GM21529 (cell line): Measurements from ENCODE around the gene MLXIPL.
"Not testable (repeated sequence)": the region's sequence is repeated elsewhere in the genome, so short reads cannot be mapped to it uniquely, and the experiment has no call there.

Experiments
- ATAC-seq: cut with Tn5 transposase; IDR thresholded peaks from one replicate; pipeline ENCODE4 v1.9.1; 2021; ENCODE audit not compliant: unreplicated experiment

Gene MLXIPL

DNA sequence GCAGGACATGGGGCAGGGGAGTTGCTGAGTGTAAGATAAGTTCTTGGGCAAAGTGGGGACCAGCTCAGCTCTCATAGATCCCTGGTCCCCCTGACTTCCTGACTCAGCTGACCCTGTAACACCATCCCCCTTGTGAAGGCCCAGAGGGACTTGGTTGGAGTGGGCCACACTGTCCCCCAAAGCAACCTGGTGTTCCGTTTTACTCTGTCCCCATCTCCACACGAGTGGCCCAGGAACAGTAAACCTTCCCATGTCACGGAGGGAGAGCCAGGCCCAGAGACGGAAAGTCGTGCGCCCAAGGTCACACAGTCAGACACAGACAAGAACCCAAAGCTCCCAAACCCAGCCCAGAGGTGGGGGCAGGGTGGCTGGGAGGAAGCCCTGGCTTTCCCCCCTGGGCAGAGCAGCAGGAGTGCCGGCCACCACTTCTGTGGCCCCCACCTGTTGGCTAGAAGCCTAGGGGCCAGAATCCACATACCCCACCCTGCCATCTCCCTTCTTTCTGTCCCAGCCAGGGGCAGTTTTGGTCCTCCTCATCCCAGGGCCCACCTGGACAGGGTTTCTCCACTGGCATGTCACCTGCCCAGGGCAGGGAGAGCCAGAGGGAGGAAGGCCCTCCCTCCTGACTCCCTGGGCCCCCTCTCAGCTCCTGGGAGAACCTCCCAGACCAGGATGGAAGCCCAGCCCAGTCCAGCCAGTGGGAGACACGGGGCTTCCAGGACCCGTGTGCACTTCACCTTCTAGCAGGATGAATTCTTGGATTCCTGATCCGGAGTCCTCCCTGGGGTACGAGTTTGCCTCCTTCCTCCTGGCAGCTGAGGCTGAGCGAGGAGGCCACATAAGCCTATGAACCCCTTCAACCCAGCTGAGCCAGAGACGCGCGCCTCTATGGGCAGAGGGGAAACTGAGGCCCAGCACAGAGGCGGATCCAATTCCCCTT is 22.7 kb upstream of the MLXIPL start:
- ATAC-seq, result no peak

GRCh38 chr7:73645643-73646174 is 21.4 kb upstream of the MLXIPL start:
- ATAC-seq, result no peak

DNA sequence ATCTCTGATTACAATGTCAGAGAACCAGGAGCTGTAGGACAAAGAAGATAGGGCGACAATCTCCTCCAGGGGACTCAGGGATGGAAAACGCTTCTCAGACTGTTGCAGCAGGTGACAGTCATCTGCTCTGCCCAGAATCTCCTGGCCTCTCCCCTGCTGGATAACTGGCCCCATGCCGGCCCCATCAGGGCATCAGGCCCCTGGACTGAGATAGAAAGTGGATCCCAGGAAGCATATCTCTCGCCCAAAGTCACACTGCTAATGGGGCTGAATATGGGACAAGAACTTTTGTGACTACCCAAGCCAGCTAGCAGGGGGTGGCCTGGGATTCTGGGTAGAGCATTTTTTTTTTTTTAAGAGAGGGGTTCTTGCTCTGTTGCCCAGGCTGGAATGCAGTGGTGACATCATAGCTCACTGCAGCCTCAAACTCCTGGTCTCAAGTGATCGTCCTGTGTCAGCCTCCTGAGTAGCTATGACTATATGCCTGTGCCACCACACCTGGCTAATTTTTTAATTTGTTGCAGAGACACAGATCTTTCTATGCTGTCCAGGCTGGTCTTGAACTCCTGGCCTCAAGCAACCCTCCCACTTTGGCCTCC is 20.5 kb upstream of the MLXIPL start:
- no peak for ATAC-seq

DNA sequence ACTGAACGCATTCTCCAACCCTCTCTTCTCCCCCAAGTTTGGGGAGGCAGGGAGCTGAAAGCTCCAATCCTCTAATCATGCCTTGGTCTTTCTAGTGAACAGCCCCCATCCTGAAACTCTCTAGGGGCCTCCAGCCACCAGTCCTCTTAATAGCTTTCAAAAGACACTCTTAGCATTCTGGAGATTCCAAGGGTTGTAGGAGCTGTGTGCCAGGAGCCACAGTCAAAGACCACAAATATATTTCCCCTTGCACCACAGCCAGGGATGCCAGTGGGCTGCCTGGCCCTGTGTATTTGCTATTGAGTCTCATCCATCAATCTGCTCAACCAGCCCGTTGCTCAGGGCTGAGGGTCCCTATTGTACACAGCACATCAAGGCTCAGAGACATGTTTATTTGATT is 18.5 kb upstream of the MLXIPL start:
- ATAC-seq, result no peak

- ATAC-seq, result no peak
These were observed 14.6 kb upstream of the MLXIPL start for GRCh38 chr7:73638911-73639310.

GRCh38 chr7:73635428-73636200 is 11.3 kb upstream of the MLXIPL start:
- no peak for ATAC-seq

DNA sequence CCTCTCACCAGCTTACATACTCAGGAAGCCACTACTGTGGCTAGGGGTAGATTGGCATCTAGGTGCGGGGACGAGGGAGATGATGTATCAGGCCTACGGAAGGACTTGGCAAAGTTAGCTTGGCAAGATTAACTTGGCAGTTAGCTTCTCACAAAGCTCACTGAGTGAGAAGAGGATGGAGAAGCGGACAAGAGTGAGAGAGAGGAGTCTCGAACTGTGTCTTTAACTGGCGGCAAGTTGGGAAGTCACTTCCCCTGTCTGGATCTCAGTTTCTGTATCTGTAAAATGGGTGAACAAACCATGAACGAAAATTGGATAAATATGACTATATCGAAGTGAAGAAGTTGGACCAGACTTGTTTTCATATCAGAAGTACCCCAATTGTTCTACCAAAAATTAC is 9.5 kb upstream of the MLXIPL start:
- no peak for ATAC-seq

- ATAC-seq, result no peak
These were observed 9.0 kb upstream of the MLXIPL start for GRCh38 chr7:73633323-73633722.

DNA sequence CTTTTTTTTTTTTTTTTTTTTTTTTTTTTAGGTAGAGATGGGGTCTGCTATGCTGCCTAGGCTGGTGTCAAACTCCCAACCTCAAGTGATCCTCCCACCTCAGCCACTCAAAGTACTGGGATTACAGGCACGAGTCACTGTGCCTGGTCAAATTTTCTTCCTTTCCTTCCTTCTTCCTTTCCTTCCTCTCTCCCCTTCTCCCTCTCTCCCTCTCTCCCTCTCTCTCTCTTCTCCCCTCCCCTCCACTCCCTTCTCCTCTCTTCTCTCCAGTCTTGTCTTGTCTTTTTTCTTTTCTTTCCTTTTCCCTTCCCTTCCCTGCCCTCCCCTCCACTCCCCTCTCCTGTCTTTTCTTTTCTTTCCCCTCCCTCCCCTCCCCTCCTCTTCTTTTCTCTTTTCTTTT is 7.2 kb upstream of the MLXIPL start:
- no peak for ATAC-seq

DNA sequence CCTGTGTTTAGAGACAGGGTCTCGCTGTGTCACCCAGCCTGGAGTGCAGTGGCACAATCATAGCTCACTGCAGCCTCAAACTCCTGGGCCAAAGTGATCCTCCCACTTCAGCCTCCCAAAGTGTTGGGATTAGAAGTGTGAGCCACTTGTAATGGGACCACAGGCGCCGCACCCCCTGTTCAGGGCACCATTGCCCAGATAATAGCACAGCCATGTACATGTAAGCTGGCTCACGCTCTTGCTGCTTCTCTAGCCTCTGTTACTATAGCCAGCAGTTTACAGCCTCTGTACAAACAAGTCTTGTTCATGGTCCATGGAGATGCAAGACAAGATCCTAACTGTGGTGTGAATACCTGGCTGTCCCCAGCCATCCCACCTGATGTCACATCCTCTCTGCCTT is 4.2 kb upstream of the MLXIPL start:
- no peak for ATAC-seq

GRCh38 chr7:73626814-73627213 is 2.5 kb upstream of the MLXIPL start:
- no peak for ATAC-seq

DNA sequence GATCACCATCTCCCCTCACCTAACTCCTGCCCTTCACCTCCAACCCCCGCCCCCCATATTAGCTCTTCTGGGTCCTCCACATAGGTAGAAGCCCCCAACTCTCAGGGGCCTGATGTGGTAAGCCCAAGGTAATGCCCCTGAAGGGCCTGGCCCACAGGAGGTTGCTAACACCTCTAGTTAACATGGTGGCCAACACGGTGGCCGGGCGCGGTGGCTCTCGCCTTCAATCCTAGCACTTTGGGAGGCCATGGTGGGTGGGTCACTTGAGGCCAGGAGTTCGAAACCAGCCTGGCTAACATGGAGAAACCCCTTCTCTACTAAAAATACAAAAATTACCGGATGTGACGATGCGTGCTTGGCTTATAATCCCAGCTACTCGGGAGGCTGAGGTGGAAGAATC is 954 bp upstream of the MLXIPL start:
- no peak for ATAC-seq

DNA sequence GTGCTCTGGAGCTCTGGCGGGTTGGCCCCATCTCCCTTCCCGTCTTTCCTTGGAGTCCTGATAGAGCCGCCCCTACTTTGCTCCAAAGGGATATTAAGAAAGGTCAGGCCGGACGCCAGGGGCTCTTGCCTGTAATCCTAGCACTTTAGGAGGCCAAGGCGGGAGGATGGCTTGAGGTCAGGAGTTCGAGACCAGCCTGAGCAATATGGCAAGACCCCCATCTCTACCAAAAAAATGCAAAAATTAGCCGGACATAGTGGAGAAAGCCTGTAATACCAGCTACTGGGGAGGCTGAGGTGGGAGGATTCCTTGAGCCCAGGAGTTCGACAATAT is 313 bp upstream of the MLXIPL start:
- ATAC-seq, result no peak

DNA sequence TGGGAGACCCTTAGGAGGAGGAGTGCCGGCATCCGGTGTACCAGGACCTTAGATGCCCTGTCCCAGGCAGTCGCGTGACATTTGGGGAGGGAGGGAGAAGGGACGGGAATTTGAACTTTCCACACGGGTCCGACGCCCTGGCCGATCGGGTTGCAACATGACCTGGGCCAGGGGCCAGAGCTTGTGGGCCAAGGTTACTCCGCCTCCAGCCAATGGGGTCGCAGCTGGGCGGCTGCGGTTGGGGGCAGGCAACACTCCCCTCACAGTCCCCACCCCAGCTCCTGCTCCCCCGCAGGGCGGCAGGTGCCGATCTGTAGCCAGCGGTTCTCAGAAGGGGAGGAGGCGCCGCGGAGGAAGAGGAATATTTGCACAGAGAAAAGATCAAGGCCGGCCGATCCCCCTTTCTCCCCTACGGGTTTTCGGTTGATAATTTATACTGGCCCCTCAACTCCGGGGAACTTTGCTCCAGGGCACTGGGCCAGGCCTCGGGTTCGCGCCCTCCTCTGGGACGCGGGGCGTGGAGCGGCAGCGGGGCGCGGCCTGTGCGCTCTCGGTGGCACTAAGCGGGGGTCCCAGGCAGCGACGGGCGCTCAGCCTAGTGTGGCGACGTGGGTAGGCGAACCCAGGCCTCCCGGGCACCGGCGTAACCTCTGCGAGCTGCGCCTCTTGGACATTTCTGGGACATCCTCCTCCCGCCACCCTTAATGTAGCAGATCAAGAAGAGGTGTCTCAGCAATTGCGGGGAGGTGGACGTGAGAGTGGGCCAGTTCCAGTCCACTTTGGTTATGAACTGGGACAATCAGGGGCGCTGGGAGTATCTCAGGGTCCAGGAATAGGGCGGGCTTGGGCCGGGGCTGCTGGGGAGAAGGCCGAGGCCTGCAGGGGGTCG is 1.2 kb downstream of the MLXIPL start:
- no peak for ATAC-seq

DNA sequence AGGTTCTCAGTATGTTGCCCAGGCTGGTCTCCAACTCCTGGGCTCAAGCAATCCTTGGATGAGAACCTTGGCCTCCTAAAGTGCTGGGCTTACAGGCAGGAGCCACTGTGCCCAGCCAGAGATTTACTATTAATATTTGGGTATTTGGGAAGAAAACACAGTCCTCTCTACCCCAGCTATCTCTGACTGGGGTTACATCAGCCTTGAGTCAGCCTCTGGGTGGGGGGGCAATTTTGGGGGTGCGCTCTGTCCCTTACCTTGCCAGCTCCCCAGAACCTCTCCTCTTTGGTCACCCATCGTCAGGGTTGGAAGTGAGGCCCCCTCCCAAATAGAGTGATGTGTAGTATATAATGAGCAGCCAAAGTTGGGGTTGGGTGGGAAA is 1.8 kb downstream of the MLXIPL start:
- no peak for ATAC-seq

DNA sequence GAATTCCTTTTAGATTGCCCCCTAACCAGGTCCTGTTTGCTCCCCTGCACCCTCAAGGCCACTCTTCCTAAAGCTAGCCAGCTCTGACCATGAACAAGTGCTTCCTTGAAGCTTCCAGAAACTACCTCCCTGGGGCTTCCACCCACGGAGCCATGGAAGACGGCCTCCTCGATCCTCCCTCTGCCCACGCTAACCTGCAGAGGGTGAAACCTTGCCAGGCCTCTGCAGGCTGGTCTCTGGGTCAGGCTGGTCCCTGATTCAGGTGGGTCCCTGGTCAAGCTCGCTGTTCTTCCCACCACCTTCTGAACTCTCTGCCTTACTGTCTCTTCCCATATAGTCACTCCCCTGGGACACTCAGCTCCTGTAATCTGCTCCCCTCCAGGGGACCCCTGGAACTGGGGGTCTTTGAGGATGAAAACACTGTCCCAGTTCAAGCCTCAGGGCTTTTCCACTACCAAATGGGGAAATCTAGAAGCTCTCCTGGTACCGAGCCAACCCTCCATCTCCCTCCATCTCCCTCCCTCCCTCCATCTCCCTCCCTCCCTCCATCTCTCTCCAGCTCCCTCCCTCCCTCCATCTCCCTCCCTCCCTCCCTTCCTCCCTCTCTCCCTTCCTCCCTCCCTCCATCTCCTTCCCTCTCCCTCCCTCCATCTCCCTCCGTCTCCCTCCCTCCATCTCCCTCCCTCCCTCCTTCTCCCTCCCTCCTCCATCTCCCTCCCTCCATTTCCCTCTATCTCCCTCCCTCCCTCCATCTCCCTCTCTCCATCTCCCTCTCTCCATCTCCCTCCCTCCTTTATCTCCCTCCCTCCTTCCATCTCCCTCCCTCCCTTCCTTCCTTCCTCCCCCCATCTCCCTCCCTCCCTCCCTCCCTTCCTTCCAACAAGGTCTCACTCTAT is 2.9 kb downstream of the MLXIPL start:
- no peak for ATAC-seq

DNA sequence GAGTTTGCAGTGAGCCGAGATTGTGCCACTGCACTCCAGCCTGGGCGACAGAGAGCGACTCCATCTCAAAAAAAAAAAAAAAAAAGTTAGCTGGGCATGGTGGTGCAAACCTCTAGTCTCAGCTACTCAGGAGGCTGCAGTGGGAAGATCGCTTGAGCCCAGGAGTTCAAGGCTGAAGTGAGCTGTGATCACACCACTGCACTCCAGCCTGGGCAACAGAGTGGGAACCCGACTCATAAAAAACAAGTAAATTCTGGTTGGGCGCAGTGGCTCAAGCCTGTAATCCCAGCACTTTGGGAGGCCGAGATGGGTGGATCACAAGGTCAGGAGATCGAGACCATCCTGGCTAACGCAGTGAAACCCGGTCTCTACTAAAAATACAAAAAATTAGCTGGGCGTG is 4.9 kb downstream of the MLXIPL start:
- ATAC-seq, result not testable (repeated sequence)

DNA sequence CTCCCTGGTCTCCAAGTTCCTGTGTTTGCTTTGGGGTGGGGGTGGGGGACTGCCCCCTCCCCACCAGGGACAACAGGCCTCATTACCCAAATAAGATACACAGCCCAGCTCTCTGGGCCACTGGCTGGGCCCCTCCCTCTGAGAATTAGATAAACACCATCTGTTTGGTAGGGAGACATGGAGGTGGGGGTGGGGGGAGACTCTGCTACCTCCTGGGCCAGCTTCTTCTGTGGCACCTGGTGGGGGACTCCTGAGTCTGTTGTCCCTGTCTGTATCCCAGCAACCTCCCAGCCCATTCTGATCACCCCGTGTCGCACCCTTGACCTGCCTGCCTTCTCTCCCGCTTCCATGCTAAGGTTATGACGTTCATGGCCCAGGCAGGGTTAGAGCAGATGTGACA is 5.8 kb downstream of the MLXIPL start:
- ATAC-seq, result no peak

- not testable (repeated sequence) for ATAC-seq
These were observed 6.8 kb downstream of the MLXIPL start for GRCh38 chr7:73617520-73617919.

- ATAC-seq, result no peak
These were observed 8.4 kb downstream of the MLXIPL start for GRCh38 chr7:73615886-73616285.
